HG03066 (cell line): ENCODE results near the gene DLG2.
A peak's percentile ranks its signal among the peaks of the same experiment; 100 is the strongest.
"Not testable (repeated sequence)": the region's sequence is repeated elsewhere in the genome, so short reads cannot be mapped to it uniquely, and the experiment has no call there.

Experiments
- ATAC-seq: cut with Tn5 transposase; IDR thresholded peaks from one replicate; pipeline ENCODE4 v1.9.1; 2021; ENCODE audit warnings: low read depth; ENCODE audit not compliant: unreplicated experiment

Gene DLG2

GRCh38 chr11:83612891-83613766 lies 2014.0 kb downstream of the DLG2 start:
- peak; percentile 91 for ATAC-seq

GRCh38 chr11:83611600-83611999 lies 2015.5 kb downstream of the DLG2 start:
- no peak for ATAC-seq

GRCh38 chr11:83611031-83611430 lies 2016.1 kb downstream of the DLG2 start:
- ATAC-seq: no peak

GRCh38 chr11:83609191-83609590 lies 2018.0 kb downstream of the DLG2 start:
- ATAC-seq: no peak

GRCh38 chr11:83608571-83608970 lies 2018.6 kb downstream of the DLG2 start:
- ATAC-seq: no peak

- no peak for ATAC-seq
Measured at GRCh38 chr11:83601914-83602527, 2025.1 kb downstream of the DLG2 start.

- ATAC-seq: no peak
Measured at GRCh38 chr11:83601201-83601913, 2025.8 kb downstream of the DLG2 start.

- ATAC-seq: no peak
Measured at GRCh38 chr11:83600661-83601060, 2026.5 kb downstream of the DLG2 start.

- no peak for ATAC-seq
Measured at GRCh38 chr11:83599066-83599465, 2028.1 kb downstream of the DLG2 start.

GRCh38 chr11:83587797-83588196 lies 2039.3 kb downstream of the DLG2 start:
- ATAC-seq: not testable (repeated sequence)

GRCh38 chr11:83583757-83584366 lies 2043.3 kb downstream of the DLG2 start:
- peak; percentile 90 for ATAC-seq

GRCh38 chr11:83574519-83574918 lies 2052.6 kb downstream of the DLG2 start:
- ATAC-seq: no peak

GRCh38 chr11:83572581-83573496 lies 2054.3 kb downstream of the DLG2 start:
- no peak for ATAC-seq

GRCh38 chr11:83571302-83571701 lies 2055.8 kb downstream of the DLG2 start:
- ATAC-seq: no peak

- ATAC-seq: no peak
Measured at GRCh38 chr11:83569134-83569805, 2057.9 kb downstream of the DLG2 start.

- ATAC-seq: no peak
Measured at GRCh38 chr11:83568516-83568915, 2058.6 kb downstream of the DLG2 start.

- no peak for ATAC-seq
Measured at GRCh38 chr11:83566950-83567349, 2060.2 kb downstream of the DLG2 start.

GRCh38 chr11:83564870-83565269 lies 2062.3 kb downstream of the DLG2 start:
- ATAC-seq: no peak

- no peak for ATAC-seq
Measured at GRCh38 chr11:83558281-83558680, 2068.9 kb downstream of the DLG2 start.
